K562 (cell line): Measurements from ENCODE around the gene ABCC1. TPM values are rescaled to one million over a fixed set of nuclear protein-coding genes. Genes with fewer than 3 reads are reported as not detected.

ENCODE experiments used
- ATAC-seq: fragments of 200-7000 bp; cut with Tn5 transposase; 3 replicates; pipeline ENCODE4 v1.9.1; 2020; ENCODE audit warnings: moderate library complexity
- BruUV-seq: library from RNA; stranded (reverse); fragments of 400-500 nt; replicated peaks from 2 replicates; lab custom pipeline; 2021; lab: Mats Ljungman, UMichigan
- CTCF ChIA-PET: fragments of 300-600 bp; formaldehyde crosslinking; extraction: SDS; loops from one replicate; lab custom pipeline; 2021; ENCODE audit warnings: low intra/inter-chr PET ratio; lab: Yijun Ruan, JAX
- POLR2A ChIA-PET: fragments of 300-600, 350-650 bp; sonication (Branson Sonifier 250); formaldehyde crosslinking; extraction: SDS; loops from one replicate; lab custom pipeline; 2021; ENCODE audit warnings: antibody characterized with exemption, inconsistent platforms; lab: Yijun Ruan, JAX
- DNase-seq, 4 experiments: peaks; one replicate each; pipeline versions ENCODE4 v3.0.0 to v3.0.0-alpha.2; 2011 to 2018; ENCODE audit warnings: low spot score in 3 of 4, mixed read lengths in 3 of 4; ENCODE audit errors: extremely low read depth in 1 of 4
- FAIRE-seq: peaks from 2 replicates; lab custom pipeline; 2011; peaks lifted over from hg19 to GRCh38; lab: Jason Lieb, UNC
- H2AFZ ChIP-seq: 2 replicates; pipeline ENCODE4 v1.6.0; 2011; ENCODE audit warnings: low read depth, low read length, control low read depth, inconsistent platforms
- H3K27ac ChIP-seq: fragments of 200-600 bp; 3 replicates; pipeline ENCODE4 v1.8.0; 2011; ENCODE audit warnings: low read depth, mild to moderate bottlenecking, control low read depth, inconsistent platforms, low read length, moderate library complexity, mixed read lengths; ENCODE audit errors: extremely low read depth
- H3K27me3 ChIP-seq, 2 experiments: fragments of 300-600 bp in 1 of 2; 2 replicates in 1 of 2; 3 replicates in 1 of 2; pipeline versions ENCODE4 v1.6.0 to v1.8.0; 2011; ENCODE audit warnings: inconsistent platforms in 2 of 2, low read length in 2 of 2, mild to moderate bottlenecking in 1 of 2, mixed read lengths in 1 of 2, moderate library complexity in 1 of 2; ENCODE audit not compliant: control insufficient read depth in 2 of 2, insufficient read depth in 2 of 2
- H3K36me3 ChIP-seq: fragments of 300-600 bp; 3 replicates; pipeline ENCODE4 v1.8.0; 2011; ENCODE audit warnings: mild to moderate bottlenecking, low read length, inconsistent platforms; ENCODE audit not compliant: control insufficient read depth, insufficient read depth
- H3K4me1 ChIP-seq, 2 experiments: fragments of 200-600 bp in 1 of 2; replicated peaks in 1 of 2; 2 replicates in 1 of 2; 3 replicates in 1 of 2; pipeline versions ENCODE4 v1.5.1 to v1.8.0; 2011; ENCODE audit warnings: inconsistent platforms in 2 of 2, low read length in 2 of 2, mild to moderate bottlenecking in 1 of 2, mixed read lengths in 1 of 2, moderate library complexity in 1 of 2; ENCODE audit not compliant: control insufficient read depth in 2 of 2, insufficient read depth in 2 of 2
- H3K4me2 ChIP-seq: 2 replicates; pipeline ENCODE4 v1.6.1; 2011; ENCODE audit warnings: low read length, control low read depth, inconsistent platforms, mixed read lengths; ENCODE audit not compliant: insufficient read depth
- H3K4me3 ChIP-seq: fragments of 200-600 bp; sonication (generic), shearing (Covaris generic); 2 replicates; pipeline ENCODE4 v1.5.1; 2016; ENCODE audit warnings: control low read depth, inconsistent platforms
- H3K79me2 ChIP-seq: fragments of 200-600 bp; 3 replicates; pipeline ENCODE4 v1.8.0; 2011; ENCODE audit warnings: low read length, inconsistent platforms; ENCODE audit not compliant: control insufficient read depth, insufficient read depth
- H3K9ac ChIP-seq, 2 experiments: 2 replicates each; pipeline versions ENCODE4 v1.6.0 to v1.6.1; 2011; ENCODE audit warnings: low read depth in 2 of 2, low read length in 2 of 2, control low read depth in 1 of 2, inconsistent platforms in 1 of 2, mild to moderate bottlenecking in 1 of 2, mixed read lengths in 1 of 2; ENCODE audit not compliant: insufficient read depth in 1 of 2
- H3K9me1 ChIP-seq: one replicate; pipeline ENCODE4 v1.6.0; 2011; ENCODE audit warnings: inconsistent platforms, mild to moderate bottlenecking, low read length, moderate library complexity; ENCODE audit not compliant: control insufficient read depth, insufficient read depth
- H3K9me3 ChIP-seq: replicated peaks from 2 replicates; pipeline ENCODE4 v1.5.1; 2011; ENCODE audit warnings: low read depth, low read length, inconsistent platforms; ENCODE audit not compliant: control insufficient read depth, insufficient read depth
- H4K20me1 ChIP-seq: replicated peaks from 2 replicates; pipeline ENCODE4 v1.6.1; 2011; ENCODE audit warnings: low read length, inconsistent platforms, mixed read lengths; ENCODE audit not compliant: control insufficient read depth, insufficient read depth
- EP400 ChIP-seq: fragments of 450-650 bp; IDR thresholded peaks from 2 replicates; pipeline ENCODE4 v1.6.1; 2017; ENCODE audit warnings: antibody characterized with exemption, mild to moderate bottlenecking, moderate library complexity
- GTF2E2 ChIP-seq: fragments of 200-800 bp; sonication (Bioruptor generic); IDR thresholded peaks from 2 replicates; pipeline ENCODE4 v1.6.1; 2016; ENCODE audit warnings: missing genetic modification characterization, missing compliant biosample characterization
- KLF1 ChIP-seq: fragments of 450-650 bp; IDR thresholded peaks from 2 replicates; pipeline ENCODE4 v1.6.1; 2016; ENCODE audit warnings: missing genetic modification characterization, missing compliant biosample characterization
- SMARCB1 ChIP-seq: IDR thresholded peaks from 2 replicates; pipeline ENCODE4 v1.6.1; 2011; ENCODE audit warnings: improper control_type of control experiment, low read depth; ENCODE audit not compliant: insufficient read length
- TEAD4 ChIP-seq, 2 experiments: sonication (generic) in 1 of 2; formaldehyde crosslinking in 1 of 2; IDR thresholded peaks; 2 replicates each; pipeline versions ENCODE4 v1.6.1 to v1.8.0; 2012 to 2022; ENCODE audit warnings: borderline replicate concordance in 1 of 2, inconsistent platforms in 1 of 2, low read length in 1 of 2, mild to moderate bottlenecking in 1 of 2, missing genetic modification reagents in 1 of 2
- ZNF280A ChIP-seq: fragments of 450-650 bp; IDR thresholded peaks from 2 replicates; pipeline ENCODE4 v1.6.1; 2018; ENCODE audit warnings: mild to moderate bottlenecking, low read depth; ENCODE audit not compliant: partially characterized antibody
- ZNF431 ChIP-seq: sonication (generic); formaldehyde crosslinking; IDR thresholded peaks from 2 replicates; pipeline ENCODE4 v1.8.0; 2022; ENCODE audit warnings: mild to moderate bottlenecking, missing genetic modification reagents
- WGBS: fragments of 100-300 bp; shearing (Covaris generic); methylation state at CpG from one replicate; pipeline ENCODE4 v1.1.6; 2016; ENCODE audit warnings: low coverage, mixed read lengths; ENCODE audit not compliant: insufficient coverage; ENCODE audit errors: missing lambda C conversion rate; 5-methylcytosine and 5-hydroxymethylcytosine counted together
- in situ Hi-C: fragments of 300-500 bp; cut with MboI; formaldehyde crosslinking; loops from 4 replicates; pipeline ENCODE4 v1.15.0; 2018; ENCODE audit warnings: inconsistent platforms, mixed read lengths
- intact Hi-C: fragments of 100-400 bp; cut with micrococcal nuclease; formaldehyde crosslinking; loops from 2 replicates; pipeline ENCODE4 v1.14.2; 2022
- polyA plus RNA-seq, 8 experiments: library from polyadenylated mRNA; depleted of rRNA in 4 of 8; stranded (reverse) in 5 of 8; unstranded in 3 of 8; fragments of >200 nt; fragmentation: Nextera tagmentation in 2 of 8; fragmentation: Illumina TruSeq in 1 of 8; extraction: Ambion mirVana in 2 of 8; extraction: Trizol in 1 of 8; gene quantifications; 2 replicates each; pipeline versions ENCODE4 v1.2.1 to v1.2.3, GENCODE V29; 2011 to 2014; ENCODE audit warnings: inconsistent platforms in 1 of 8, missing spikeins in 1 of 8
- total RNA-seq, 7 experiments: library from RNA; depleted of rRNA in 6 of 7; stranded (reverse); fragments of >200 nt in 6 of 7; fragmentation: Illumina TruSeq in 2 of 7; extraction: Trizol in 2 of 7; gene quantifications; 2 replicates each; pipeline versions ENCODE4 v1.2.1 to v1.2.3, GENCODE V29; 2011 to 2021; ENCODE audit warnings: low replicate concordance in 1 of 7

Gene ABCC1
- total and polyA plus RNA-seq, 9 of the 15 experiments (the other 6 are each of a cell fraction or from before 2014, with no cell fraction given) = 3.9 to 41.6 (median 10.0) TPM

- intact Hi-C loops (no loop called here), in situ Hi-C loops (no loop called here)
- Histone ChIP-seq H3K9me1 (no peaks in the 10 kb centered on the region), H2AFZ (no peak overlapping the region), H3K79me2 (no peaks in the 10 kb centered on the region), H3K9me3 (no peaks in the 10 kb centered on the region), H3K4me3 (no peak overlapping the region), H3K27me3 (no peaks in the 10 kb centered on the region), H3K4me1 (no peaks in the 10 kb centered on the region), H3K27ac (no peak overlapping the region), H3K9ac (no peak overlapping the region), H3K36me3 (peaks cover 43% of the 10 kb centered on the region; the same call in 2 of the 3 replicates), H3K4me2 (no peak overlapping the region), H4K20me1 (no peaks in the 10 kb centered on the region)
- DNase-seq = no peak
- no TSS peak for BruUV-seq
- ChIA-PET POLR2A (interaction anchor here (0.9 kb wide), 1 partner anchor 35 kb away, joined by 3 read pairs; no protein-coding TSS in a partner anchor), CTCF (no interaction called here)
- ATAC-seq = no peak
- FAIRE-seq = no peak
- WGBS = 85% methylated on average over 5 of the region's 5 CpGs
- TF ChIP-seq ZNF431 (CRISPR knock-in tag) (no peak), GTF2E2 (no peak), EP400 (no peak), SMARCB1 (no peak), ZNF280A (no peak), TEAD4 (IDR thresholded peaks at IDR 0.05; ENCODE audit: low read length) (no peak), TEAD4 (CRISPR knock-in tag; IDR thresholded peaks at IDR 0.05; ENCODE audit: borderline replicate concordance) (no peak), KLF1 (tag) (no peak)
Observed at GRCh38 chr16:16144416-16144815, 195.0 kb downstream of the ABCC1 start.
